Measurements from ENCODE around the gene CDK3. TPM values are rescaled to one million over a fixed set of nuclear protein-coding genes. Genes with fewer than 3 reads are reported as not detected.
"Not testable (repeated sequence)": the region's sequence is repeated elsewhere in the genome, so short reads cannot be mapped to it uniquely, and the experiment has no call there.

CDK3 gene
- total RNA-seq: 10 to 100 TPM in 2 of 4 donors, 1 to 10 TPM in 2; 5.6 to 33.1 (median 9.6) TPM

GRCh38 chr17:76000755-76001521 is at the start of gene CDK3:
Gene CDK3 (plus strand): TSS chr17:76000855. CDS start chr17:76001426, 571 bp downstream.
- TF ChIP-seq CTCF (IDR thresholded peaks at IDR 0.05) (no peak), POLR2A (IDR thresholded peaks at IDR 0.05) (no peak), POLR2AphosphoS5 (IDR thresholded peaks at IDR 0.05) (no peak), EP300 (IDR thresholded peaks at IDR 0.05) (no peak)
- peaks cover 24% of the 10 kb centered on the region for H3K36me3 ChIP-seq
- H3K27ac ChIP-seq: peak within 1 kb of the TSS; percentile 49
- no peak within 1 kb of the TSS for H3K4me3 ChIP-seq
- H3K4me1 ChIP-seq: peaks cover 45% of the 10 kb centered on the region
- DNase-seq (ENCODE audit: low spot score in 2 of 2): no peak
- WGBS: 70% methylated on average over 11 of the region's 21 CpGs
- H3K27me3 ChIP-seq: no peaks in the 10 kb centered on the region
- no peaks in the 10 kb centered on the region for H3K9me3 ChIP-seq

- 81% methylated on average over 8 of the region's 8 CpGs for WGBS
- H3K4me1 ChIP-seq: no peaks in the 10 kb centered on the region
- TF ChIP-seq CTCF (IDR thresholded peaks at IDR 0.05): no peak
- TF ChIP-seq EP300 (IDR thresholded peaks at IDR 0.05): no peak
- TF ChIP-seq POLR2A (IDR thresholded peaks at IDR 0.05): no peak
- TF ChIP-seq POLR2AphosphoS5 (IDR thresholded peaks at IDR 0.05): no peak
- H3K4me3 ChIP-seq: no peak overlapping the region
- H3K9me3 ChIP-seq: no peaks in the 10 kb centered on the region
- no peak overlapping the region for H3K27ac ChIP-seq
- peaks cover 98% of the 10 kb centered on the region for H3K36me3 ChIP-seq
- DNase-seq (ENCODE audit: low spot score in 2 of 2): peak in 1 of 2 donors; percentile 31
- H3K27me3 ChIP-seq: no peaks in the 10 kb centered on the region
Observed at GRCh38 chr17:75950855-75951554, 49.6 kb upstream of the CDK3 start.

GRCh38 chr17:75959051-75959838 is 41.4 kb upstream of the CDK3 start:
- H3K27ac ChIP-seq: no peak overlapping the region
- H3K36me3 ChIP-seq: peaks cover 32% of the 10 kb centered on the region
- no peaks in the 10 kb centered on the region for H3K9me3 ChIP-seq
- DNase-seq (ENCODE audit: low spot score in 2 of 2): no peak
- no peak overlapping the region for H3K4me3 ChIP-seq
- H3K4me1 ChIP-seq: peaks cover 8% of the 10 kb centered on the region
- no peak for TF ChIP-seq POLR2AphosphoS5 (IDR thresholded peaks at IDR 0.05)
- H3K27me3 ChIP-seq: no peaks in the 10 kb centered on the region
- WGBS: 70% methylated on average over 8 of the region's 8 CpGs

GRCh38 chr17:75959839-75960511 is 40.7 kb upstream of the CDK3 start:
- TF ChIP-seq POLR2AphosphoS5 (IDR thresholded peaks at IDR 0.05) (no peak), CTCF (IDR thresholded peaks at IDR 0.05) (no peak), EP300 (IDR thresholded peaks at IDR 0.05) (no peak), POLR2A (IDR thresholded peaks at IDR 0.05) (no peak)
- Histone ChIP-seq H3K9me3 (no peaks in the 10 kb centered on the region), H3K36me3 (peaks cover 27% of the 10 kb centered on the region), H3K4me1 (peaks cover 8% of the 10 kb centered on the region), H3K4me3 (no peak overlapping the region), H3K27me3 (no peaks in the 10 kb centered on the region), H3K27ac (no peak overlapping the region)
- WGBS: 97% methylated on average over 11 of the region's 11 CpGs
- no peak for DNase-seq (ENCODE audit: low spot score in 2 of 2)

GRCh38 chr17:75965468-75965867 is 35.2 kb upstream of the CDK3 start:
- peaks cover 9% of the 10 kb centered on the region for H3K36me3 ChIP-seq
- no peaks in the 10 kb centered on the region for H3K27me3 ChIP-seq
- H3K9me3 ChIP-seq: no peaks in the 10 kb centered on the region
- TF ChIP-seq EP300 (IDR thresholded peaks at IDR 0.05) (no peak), CTCF (IDR thresholded peaks at IDR 0.05) (no peak), POLR2AphosphoS5 (IDR thresholded peaks at IDR 0.05) (no peak), POLR2A (IDR thresholded peaks at IDR 0.05) (no peak)
- no peak overlapping the region for H3K27ac ChIP-seq
- WGBS: 66% methylated on average over 6 of the region's 6 CpGs
- no peak overlapping the region for H3K4me3 ChIP-seq
- H3K4me1 ChIP-seq: peaks cover 12% of the 10 kb centered on the region
- no peak for DNase-seq (ENCODE audit: low spot score in 2 of 2)

- H3K9me3 ChIP-seq; H3K4me3 ChIP-seq; DNase-seq (ENCODE audit: low spot score in 2 of 2); H3K27me3 ChIP-seq; H3K27ac ChIP-seq: not testable (repeated sequence)
- H3K36me3 ChIP-seq: peaks cover 27% of the 10 kb centered on the region
- 89% methylated on average over 10 of the region's 10 CpGs for WGBS
- H3K4me1 ChIP-seq: peaks cover 11% of the 10 kb centered on the region
Observed at GRCh38 chr17:75969044-75969443, 31.6 kb upstream of the CDK3 start.
